Activated naive CD4-positive, alpha-beta T cell treated with anti-CD3 and anti-CD28 coated beads for 36 hours (primary cell): Measurements from ENCODE around the gene CHIA. TPM values are rescaled to one million over a fixed set of nuclear protein-coding genes. Genes with fewer than 3 reads are reported as not detected.

Experiments used
- CTCF ChIA-PET: fragments of 350-600 bp; sonication (Branson Sonifier 250); formaldehyde crosslinking; loops from one replicate; lab custom pipeline; 2021; ENCODE audit warnings: antibody characterized with exemption; lab: Charles Lee
- DNase-seq: peaks from one replicate; pipeline ENCODE4 v3.0.0-alpha.2; 2020
- H3K27ac Mint-ChIP-seq: one replicate; pipeline ENCODE4 v1.8.0; 2021; ENCODE audit warnings: mild to moderate bottlenecking, mixed read lengths
- H3K27me3 Mint-ChIP-seq: one replicate; pipeline ENCODE4 v1.8.0; 2021; ENCODE audit warnings: low read depth, mixed read lengths
- H3K36me3 Mint-ChIP-seq: one replicate; pipeline ENCODE4 v1.8.0; 2021; ENCODE audit warnings: low read depth, mixed read lengths
- H3K4me1 Mint-ChIP-seq: one replicate; pipeline ENCODE4 v1.8.0; 2021; ENCODE audit warnings: low read depth, mixed read lengths
- H3K4me3 Mint-ChIP-seq: one replicate; pipeline ENCODE4 v1.8.0; 2021; ENCODE audit warnings: mild to moderate bottlenecking, moderate library complexity, mixed read lengths
- H3K9me3 Mint-ChIP-seq: one replicate; pipeline ENCODE4 v1.8.0; 2021; ENCODE audit warnings: mixed read lengths
- intact Hi-C: fragments of 100-400 bp; cut with micrococcal nuclease; formaldehyde crosslinking; loops from one replicate; pipeline ENCODE4 v1.15.1; 2023
- total RNA-seq, 2 experiments: library from RNA; stranded (reverse); gene quantifications; one replicate each; pipeline ENCODE4 v1.2.3, GENCODE V29; 2021

CHIA gene
- total RNA-seq: not detected

DNA sequence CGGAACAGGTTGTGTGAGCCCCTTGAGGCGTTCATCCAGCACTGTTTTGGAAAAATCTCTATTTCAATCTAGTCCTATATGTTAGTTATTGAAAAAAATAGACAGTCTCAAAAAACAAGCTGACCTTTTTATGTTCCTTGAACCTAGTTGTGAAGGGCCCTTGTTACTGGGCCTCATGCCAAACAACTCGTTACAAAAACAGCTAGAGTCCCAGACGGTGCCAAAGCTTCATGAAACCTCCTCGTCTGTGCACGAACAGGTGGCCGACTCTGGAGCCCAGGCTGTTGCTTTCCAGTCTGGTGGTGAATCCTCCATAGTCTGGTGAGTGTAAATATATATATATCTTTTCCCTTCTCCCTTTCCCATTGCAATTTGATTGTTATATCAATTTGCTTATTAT lies at the start of gene CHIA:
CHIA (plus strand) TSS at position 222 of the 400 bp plus-strand sequence. CDS start 19,617 bp downstream, outside the sequence.
- Mint-ChIP-seq H3K4me3 (no peak within 1 kb of the TSS), H3K4me1 (peaks cover 2% of the 10 kb centered on the region), H3K27ac (no peak within 1 kb of the TSS), H3K36me3 (no peaks in the 10 kb centered on the region), H3K27me3 (no peaks in the 10 kb centered on the region), H3K9me3 (no peaks in the 10 kb centered on the region)
- CTCF ChIA-PET: interaction anchor here (0.6 kb wide), 1 partner anchor 256 kb away, joined by 4 read pairs; no protein-coding TSS in a partner anchor
- no peak for DNase-seq
- intact Hi-C loops: no loop called here

DNA sequence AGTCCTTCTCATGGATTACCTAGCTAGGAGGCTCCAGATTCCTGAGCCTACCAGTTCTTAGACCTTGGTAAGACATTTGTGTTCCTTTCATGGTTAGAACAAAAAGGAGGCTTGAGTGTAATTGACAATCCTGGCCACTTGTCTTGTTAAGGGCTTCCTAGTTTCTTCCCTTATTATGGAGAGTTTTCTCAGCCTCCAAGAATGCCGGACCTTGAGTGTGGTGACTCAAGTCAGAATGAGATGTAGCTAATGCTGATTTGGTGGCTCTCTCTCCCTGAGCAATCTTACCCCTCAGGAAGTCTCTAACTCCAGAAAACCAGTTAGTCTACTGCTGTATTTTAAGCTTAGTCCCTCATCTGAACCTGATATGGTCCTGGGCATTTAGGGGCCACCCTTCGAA lies 48.9 kb upstream of the CHIA start:
- no peaks in the 10 kb centered on the region for H3K4me1 Mint-ChIP-seq
- no peak for DNase-seq
- H3K4me3 Mint-ChIP-seq: no peak overlapping the region
- intact Hi-C loops: no loop called here
- no peaks in the 10 kb centered on the region for H3K9me3 Mint-ChIP-seq
- CTCF ChIA-PET: interaction anchor here (1.1 kb wide), 1 partner anchor 19 kb away, joined by 3 read pairs; no protein-coding TSS in a partner anchor
- no peaks in the 10 kb centered on the region for H3K27me3 Mint-ChIP-seq
- H3K27ac Mint-ChIP-seq: no peak overlapping the region
- H3K36me3 Mint-ChIP-seq: peaks cover 2% of the 10 kb centered on the region

DNA sequence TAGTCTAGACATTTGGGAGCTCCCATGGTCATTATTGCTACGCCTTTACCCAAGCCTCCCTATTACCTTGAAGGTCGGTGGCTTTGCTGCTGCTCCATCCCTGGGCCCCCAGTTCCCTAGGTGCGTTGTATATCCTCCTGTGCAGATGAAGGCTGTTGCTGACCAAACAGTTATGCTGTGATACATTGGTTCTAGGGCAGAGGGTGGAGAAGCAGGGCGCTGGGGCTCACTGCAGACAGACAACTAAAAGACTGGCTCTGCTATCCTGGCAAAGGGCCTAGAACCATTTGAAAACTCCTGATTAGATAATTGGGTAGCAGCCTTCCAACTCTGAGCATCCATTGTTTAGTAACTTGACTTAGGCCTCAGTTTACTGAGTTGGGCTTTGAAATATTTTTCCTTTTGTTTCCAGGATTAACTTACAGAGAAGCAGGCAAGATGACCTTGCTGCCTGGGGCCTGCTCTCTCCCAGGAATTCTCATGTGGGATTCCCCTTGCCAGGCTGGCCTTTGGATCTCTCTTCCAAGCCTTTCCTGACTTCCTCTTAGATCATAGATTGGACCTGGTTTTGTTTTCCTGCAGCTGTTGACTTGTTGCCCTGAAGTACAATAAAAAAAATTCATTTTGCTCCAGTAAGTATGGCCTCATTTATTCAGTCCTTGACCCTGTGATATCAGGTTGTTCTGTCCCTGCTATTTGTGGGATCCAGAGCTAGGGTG lies 47.7 kb upstream of the CHIA start:
- Mint-ChIP-seq H3K4me1 (no peaks in the 10 kb centered on the region), H3K9me3 (no peaks in the 10 kb centered on the region), H3K27ac (no peak overlapping the region), H3K36me3 (peaks cover 2% of the 10 kb centered on the region), H3K4me3 (no peak overlapping the region), H3K27me3 (no peaks in the 10 kb centered on the region)
- no peak for DNase-seq
- intact Hi-C loops: no loop called here
- CTCF ChIA-PET: no interaction called here

DNA sequence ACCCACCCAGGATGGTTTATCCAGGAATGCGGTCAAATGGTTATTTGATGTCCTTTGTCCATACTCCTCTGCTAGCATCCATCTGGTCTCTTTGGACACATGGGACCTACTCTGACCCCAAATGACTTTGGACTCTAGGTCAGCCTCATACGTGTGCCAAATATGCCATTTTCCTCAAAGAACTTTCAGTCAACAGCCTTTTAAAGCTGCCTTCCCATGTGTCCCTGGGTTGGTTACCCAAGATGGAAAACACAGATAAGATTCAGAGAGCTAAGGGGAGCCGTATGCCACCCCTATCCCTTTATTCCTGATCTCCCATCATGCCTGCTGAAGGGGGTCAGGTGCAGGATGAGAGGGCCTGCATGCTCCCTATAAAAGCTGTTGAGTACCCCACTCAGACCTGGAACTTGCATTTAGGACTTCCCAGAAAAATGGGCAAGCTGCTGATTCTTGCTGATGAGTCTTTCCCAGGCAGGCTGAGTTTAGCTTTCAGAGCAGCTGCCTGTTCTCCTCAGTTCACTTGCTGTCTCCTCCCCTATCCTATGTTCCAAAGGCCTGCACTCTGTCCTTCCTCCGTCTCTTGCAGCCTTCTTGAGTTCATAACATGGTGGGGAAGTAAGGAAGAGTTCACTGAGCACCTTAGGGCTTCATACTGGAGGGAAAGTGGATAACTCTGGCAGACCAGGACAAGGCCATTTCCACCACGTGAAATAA lies 43.4 kb upstream of the CHIA start:
- intact Hi-C loops: no loop called here
- no peak overlapping the region for H3K27ac Mint-ChIP-seq
- H3K36me3 Mint-ChIP-seq: peaks cover 2% of the 10 kb centered on the region
- H3K4me1 Mint-ChIP-seq: peaks cover 13% of the 10 kb centered on the region
- DNase-seq: no peak
- no peak overlapping the region for H3K4me3 Mint-ChIP-seq
- H3K27me3 Mint-ChIP-seq: no peaks in the 10 kb centered on the region
- CTCF ChIA-PET: no interaction called here
- no peaks in the 10 kb centered on the region for H3K9me3 Mint-ChIP-seq

DNA sequence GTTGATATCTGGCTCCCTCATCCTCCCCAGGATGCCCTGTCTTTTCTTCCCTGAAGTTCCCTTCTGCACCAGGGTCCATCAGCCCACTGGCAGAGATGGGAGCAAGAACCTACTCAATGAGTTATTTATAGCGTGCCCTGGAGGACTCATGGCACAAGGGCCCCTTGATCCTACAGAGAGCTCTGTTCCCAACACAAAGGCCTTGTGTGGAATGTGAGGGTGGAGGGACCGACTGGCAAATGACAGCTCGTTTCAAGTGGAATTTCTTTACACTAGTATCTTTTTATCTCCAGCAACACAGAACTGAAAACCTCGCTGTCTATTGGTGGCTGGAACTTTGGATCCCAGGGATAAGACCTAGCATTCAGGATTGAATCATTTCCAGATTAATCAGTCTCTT lies 40.7 kb upstream of the CHIA start:
- Mint-ChIP-seq H3K4me1 (peaks cover 15% of the 10 kb centered on the region), H3K9me3 (no peaks in the 10 kb centered on the region), H3K27ac (no peak overlapping the region), H3K4me3 (no peak overlapping the region), H3K27me3 (no peaks in the 10 kb centered on the region), H3K36me3 (no peaks in the 10 kb centered on the region)
- CTCF ChIA-PET: interaction anchor here (0.5 to 1.3 kb wide), 3 partner anchors 16 to 485 kb away, joined by 3 read pairs; no protein-coding TSS in a partner anchor
- intact Hi-C loops: no loop called here
- DNase-seq: no peak

DNA sequence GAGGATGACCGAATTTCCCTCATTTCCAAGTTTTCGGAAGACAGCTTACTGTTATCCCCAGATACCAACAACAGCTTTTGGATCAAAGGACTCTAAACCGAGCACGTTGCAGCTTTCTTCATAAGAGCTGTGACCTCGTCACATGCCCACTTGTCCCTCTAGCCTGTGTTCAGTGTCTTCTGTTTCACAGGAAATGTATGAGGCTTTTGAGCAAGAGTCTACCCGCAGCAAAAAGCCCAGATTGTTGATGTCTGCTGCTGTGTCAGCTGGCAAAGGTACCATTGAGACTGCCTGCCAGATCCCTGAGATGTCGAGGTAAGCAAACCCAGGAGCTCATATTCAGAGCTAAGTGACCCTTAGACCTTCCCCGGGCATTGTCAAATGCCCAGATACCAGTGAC lies 39.1 kb upstream of the CHIA start:
- Mint-ChIP-seq H3K4me1 (peaks cover 15% of the 10 kb centered on the region), H3K27me3 (no peaks in the 10 kb centered on the region), H3K27ac (no peak overlapping the region), H3K4me3 (no peak overlapping the region), H3K36me3 (no peaks in the 10 kb centered on the region), H3K9me3 (no peaks in the 10 kb centered on the region)
- CTCF ChIA-PET: interaction anchor here (0.8 to 1.7 kb wide), 2 partner anchors 11 to 25 kb away, joined by 3 to 4 read pairs; partner anchors contain the start of gene CHI3L2
- peak; percentile 40 for DNase-seq
- intact Hi-C loops: no loop called here

DNA sequence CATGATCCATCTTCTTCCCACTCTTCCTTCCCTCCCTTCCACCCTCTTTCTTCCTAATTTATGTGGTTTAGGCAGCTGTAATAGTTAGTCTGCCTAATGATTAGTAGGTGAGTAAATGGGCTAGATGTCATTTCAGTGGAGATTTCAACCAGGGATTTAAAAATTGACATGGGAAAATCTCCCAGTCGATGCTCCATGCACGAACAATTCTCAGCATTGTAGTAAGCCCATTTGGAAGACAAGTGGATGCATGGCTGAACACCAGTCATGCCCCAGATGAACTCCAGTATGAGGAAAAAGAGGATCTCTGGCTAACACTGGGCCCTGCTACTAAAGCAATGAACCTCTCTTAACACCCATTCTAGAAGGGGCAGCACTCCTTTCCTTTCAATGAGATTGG lies 37.9 kb upstream of the CHIA start:
- Mint-ChIP-seq H3K4me3 (no peak overlapping the region), H3K27ac (no peak overlapping the region), H3K9me3 (no peaks in the 10 kb centered on the region), H3K27me3 (no peaks in the 10 kb centered on the region), H3K36me3 (no peaks in the 10 kb centered on the region), H3K4me1 (peaks cover 15% of the 10 kb centered on the region)
- CTCF ChIA-PET: interaction anchor here (1.7 kb wide), 1 partner anchor 26 kb away, joined by 4 read pairs; the partner anchor contains the start of gene CHI3L2
- intact Hi-C loops: no loop called here
- no peak for DNase-seq

DNA sequence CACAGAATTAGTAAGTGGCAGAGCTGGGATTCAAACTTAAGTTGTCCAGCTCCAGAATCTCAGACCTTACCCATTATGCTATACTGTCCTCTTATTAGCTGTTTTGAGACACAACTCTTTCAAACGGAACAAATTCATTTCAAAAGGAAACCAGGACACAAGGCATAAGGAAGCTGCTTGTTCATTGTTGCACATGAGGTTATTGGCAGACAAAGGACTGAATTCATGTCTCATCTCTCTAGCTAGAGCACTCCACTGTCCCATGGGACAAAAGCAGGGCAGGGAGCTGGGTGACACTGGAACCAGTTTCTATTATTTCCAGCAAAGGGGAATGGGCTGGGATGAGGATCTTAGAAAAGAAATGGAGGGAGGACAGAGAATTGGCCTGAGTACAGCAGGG lies 36.8 kb upstream of the CHIA start:
- Mint-ChIP-seq H3K4me3 (no peak overlapping the region), H3K9me3 (no peaks in the 10 kb centered on the region), H3K27me3 (no peaks in the 10 kb centered on the region), H3K36me3 (no peaks in the 10 kb centered on the region), H3K27ac (no peak overlapping the region), H3K4me1 (peaks cover 15% of the 10 kb centered on the region)
- intact Hi-C loops: no loop called here
- no peak for DNase-seq
- CTCF ChIA-PET: no interaction called here

DNA sequence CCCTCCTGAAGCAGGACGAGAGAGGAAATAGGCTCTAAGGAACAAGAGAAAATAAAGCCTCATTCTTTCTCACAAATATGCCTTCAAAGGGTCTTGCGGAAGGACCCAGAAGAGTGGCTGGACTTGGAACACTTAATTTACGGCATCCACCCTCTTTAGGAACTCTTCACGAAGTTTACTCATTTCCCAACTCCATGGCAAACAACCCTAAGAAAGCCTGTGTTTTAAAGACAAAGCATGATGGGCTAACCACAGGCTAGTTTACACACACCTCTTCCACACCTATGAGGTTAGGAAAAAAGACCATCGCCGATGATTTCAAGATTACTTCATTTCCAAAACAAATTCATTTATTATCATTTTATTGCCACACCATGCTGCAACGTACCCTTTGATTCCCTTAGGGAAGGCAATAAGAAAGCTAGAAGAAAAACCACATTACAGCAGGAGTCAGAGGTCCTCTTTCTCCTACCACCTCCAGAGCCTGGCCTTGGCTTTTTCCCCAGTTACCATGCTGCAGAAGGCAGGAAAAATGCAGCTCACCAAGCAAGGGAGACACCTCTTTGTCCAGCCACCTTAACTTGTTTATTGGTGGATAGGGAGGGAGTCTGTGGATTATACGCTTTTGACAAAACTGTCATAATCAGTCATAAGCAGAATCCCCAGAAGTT lies 33.5 kb upstream of the CHIA start:
- CTCF ChIA-PET: interaction anchor here (0.9 to 1.3 kb wide), 2 partner anchors 34 kb away, joined by 4 read pairs; no protein-coding TSS in a partner anchor
- no peak for DNase-seq
- Mint-ChIP-seq H3K4me1 (peaks cover 4% of the 10 kb centered on the region), H3K27me3 (no peaks in the 10 kb centered on the region), H3K9me3 (no peaks in the 10 kb centered on the region), H3K27ac (no peak overlapping the region), H3K36me3 (no peaks in the 10 kb centered on the region), H3K4me3 (no peak overlapping the region)
- intact Hi-C loops: no loop called here

DNA sequence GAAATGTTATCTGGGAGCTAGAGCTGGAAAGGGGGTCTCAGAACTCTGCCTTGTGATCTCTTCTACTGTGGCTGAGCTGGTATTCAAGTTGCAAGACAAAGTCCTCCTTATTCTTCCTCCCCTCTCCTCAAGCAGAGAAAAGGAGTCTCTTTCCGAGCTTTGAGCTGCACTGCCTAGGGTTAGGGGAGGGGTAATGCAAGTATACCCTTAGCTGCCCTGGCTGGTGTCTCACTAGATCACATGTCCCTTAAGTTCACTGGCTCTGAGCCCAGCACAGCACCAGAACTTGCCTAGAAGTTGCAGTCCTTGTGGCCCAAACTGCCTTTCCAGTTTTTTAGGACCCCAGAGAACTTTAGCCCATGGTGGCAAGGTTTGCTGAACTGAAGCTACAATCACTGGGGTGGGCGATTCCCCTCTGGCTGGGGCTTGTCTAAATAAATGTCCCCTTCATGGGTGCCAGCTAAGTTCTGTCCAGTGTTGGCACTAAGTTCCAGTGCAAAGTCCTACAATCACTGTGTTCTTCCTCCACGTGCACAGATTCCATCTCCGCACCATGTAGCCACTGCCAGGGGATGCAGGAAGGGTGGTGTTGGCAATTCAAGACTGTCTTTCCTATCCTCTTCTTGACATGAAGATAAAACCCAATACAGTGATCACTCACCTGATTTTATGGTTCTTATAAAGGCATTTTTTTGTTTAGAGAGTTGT lies 22.7 kb upstream of the CHIA start:
- DNase-seq: no peak
- Mint-ChIP-seq H3K4me3 (no peak overlapping the region), H3K9me3 (peaks cover 10% of the 10 kb centered on the region), H3K27me3 (peaks cover 23% of the 10 kb centered on the region), H3K27ac (no peak overlapping the region), H3K36me3 (no peaks in the 10 kb centered on the region), H3K4me1 (peaks cover 11% of the 10 kb centered on the region)
- CTCF ChIA-PET: interaction anchor here (0.7 to 2.8 kb wide), 2 partner anchors 132 to 373 kb away, joined by 3 to 10 read pairs; no protein-coding TSS in a partner anchor
- intact Hi-C loops: no loop called here

DNA sequence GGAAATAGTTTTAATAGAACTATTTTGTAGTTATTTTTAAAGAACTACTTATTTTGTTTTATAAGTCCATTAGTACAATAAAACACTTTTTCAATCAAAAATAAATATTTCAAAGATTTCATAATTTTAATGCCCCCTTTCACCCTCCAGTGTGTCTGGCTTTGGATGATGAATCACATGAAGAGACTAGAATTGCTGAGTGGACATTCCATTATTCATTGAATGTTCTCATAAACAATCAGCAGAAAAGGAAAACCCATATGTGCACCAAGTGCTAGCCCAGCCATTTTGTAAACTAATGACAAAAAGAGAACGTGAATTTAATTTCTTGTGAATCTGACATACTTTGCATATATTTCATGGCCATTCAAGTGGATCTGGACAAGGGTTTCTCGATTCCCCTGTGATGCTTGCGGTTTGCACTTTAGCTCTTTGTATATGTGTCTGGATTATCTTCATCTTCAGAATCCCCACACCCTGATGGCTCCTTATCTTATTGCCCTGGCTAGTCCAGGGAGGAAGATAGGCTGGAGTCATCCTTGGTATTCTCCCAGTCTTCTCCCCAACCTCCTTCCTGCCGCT lies 20.7 kb upstream of the CHIA start:
- Mint-ChIP-seq H3K4me1 (peaks cover 18% of the 10 kb centered on the region), H3K27ac (no peak overlapping the region), H3K36me3 (no peaks in the 10 kb centered on the region), H3K4me3 (no peak overlapping the region), H3K9me3 (peaks cover 8% of the 10 kb centered on the region), H3K27me3 (peaks cover 23% of the 10 kb centered on the region)
- intact Hi-C loops: loop anchor here (5.0 to 10.0 kb wide), 2 partner anchors 137 to 325 kb away; no protein-coding TSS in a partner anchor
- DNase-seq: no peak
- CTCF ChIA-PET: no interaction called here
